ENCODE data around the gene P2RX6. TPM values are rescaled to one million over a fixed set of nuclear protein-coding genes. Genes with fewer than 3 reads are reported as not detected.

Gene P2RX6
- total RNA-seq, 1 donor: 3.5 TPM

GRCh38 chr22:21009638-21010425 is 5.1 kb upstream of the P2RX6 start:
- H3K4me3 ChIP-seq (ENCODE audit: low read depth, low read length): no peak overlapping the region
- DNase-seq (ENCODE audit: low read depth): peak; percentile 68
- TF ChIP-seq CTCF (IDR thresholded peaks at IDR 0.05; ENCODE audit: insufficient read depth, low read depth, low read length): no peak

- H3K4me3 ChIP-seq (ENCODE audit: low read depth, low read length): no peak overlapping the region
- no peak for DNase-seq (ENCODE audit: low read depth)
- no peak for TF ChIP-seq CTCF (IDR thresholded peaks at IDR 0.05; ENCODE audit: insufficient read depth, low read depth, low read length)
These were observed 4.4 kb upstream of the P2RX6 start for GRCh38 chr22:21010426-21011113.

GRCh38 chr22:21012446-21013407 is 2.2 kb upstream of the P2RX6 start:
- no peak overlapping the region for H3K4me3 ChIP-seq (ENCODE audit: low read depth, low read length)
- no peak for TF ChIP-seq CTCF (IDR thresholded peaks at IDR 0.05; ENCODE audit: insufficient read depth, low read depth, low read length)
- no peak for DNase-seq (ENCODE audit: low read depth)

GRCh38 chr22:21013657-21014201 is 1.2 kb upstream of the P2RX6 start:
- no peak for TF ChIP-seq CTCF (IDR thresholded peaks at IDR 0.05; ENCODE audit: insufficient read depth, low read depth, low read length)
- DNase-seq (ENCODE audit: low read depth): no peak
- H3K4me3 ChIP-seq (ENCODE audit: low read depth, low read length): peak overlapping the region; percentile 66

- no peak for TF ChIP-seq CTCF (IDR thresholded peaks at IDR 0.05; ENCODE audit: insufficient read depth, low read depth, low read length)
- peak; percentile 94 for DNase-seq (ENCODE audit: low read depth)
- peak overlapping the region; percentile 66 for H3K4me3 ChIP-seq (ENCODE audit: low read depth, low read length)
These were observed 701 bp upstream of the P2RX6 start for GRCh38 chr22:21014202-21014725.

- no peak for TF ChIP-seq CTCF (IDR thresholded peaks at IDR 0.05; ENCODE audit: insufficient read depth, low read depth, low read length)
- DNase-seq (ENCODE audit: low read depth): no peak
- peak overlapping the region; percentile 66 for H3K4me3 ChIP-seq (ENCODE audit: low read depth, low read length)
These were observed 571 bp downstream of the P2RX6 start for GRCh38 chr22:21015466-21016006.

Measured in fibroblast of villous mesenchyme (primary cell).